NOMO-1 treated with DMSO at 0.1 percent for 48 hours (cell line): ENCODE data around the gene BPIFB3.
A peak's percentile ranks its signal among the peaks of the same experiment; 100 is the strongest.
"Not testable (repeated sequence)": the region's sequence is repeated elsewhere in the genome, so short reads cannot be mapped to it uniquely, and the experiment has no call there.

Source experiments
- DNase-seq: peaks from one replicate; lab custom pipeline; 2025; ENCODE audit not compliant: unreplicated experiment; lab: John Stamatoyannopoulos, UW

The BPIFB3 gene

DNA sequence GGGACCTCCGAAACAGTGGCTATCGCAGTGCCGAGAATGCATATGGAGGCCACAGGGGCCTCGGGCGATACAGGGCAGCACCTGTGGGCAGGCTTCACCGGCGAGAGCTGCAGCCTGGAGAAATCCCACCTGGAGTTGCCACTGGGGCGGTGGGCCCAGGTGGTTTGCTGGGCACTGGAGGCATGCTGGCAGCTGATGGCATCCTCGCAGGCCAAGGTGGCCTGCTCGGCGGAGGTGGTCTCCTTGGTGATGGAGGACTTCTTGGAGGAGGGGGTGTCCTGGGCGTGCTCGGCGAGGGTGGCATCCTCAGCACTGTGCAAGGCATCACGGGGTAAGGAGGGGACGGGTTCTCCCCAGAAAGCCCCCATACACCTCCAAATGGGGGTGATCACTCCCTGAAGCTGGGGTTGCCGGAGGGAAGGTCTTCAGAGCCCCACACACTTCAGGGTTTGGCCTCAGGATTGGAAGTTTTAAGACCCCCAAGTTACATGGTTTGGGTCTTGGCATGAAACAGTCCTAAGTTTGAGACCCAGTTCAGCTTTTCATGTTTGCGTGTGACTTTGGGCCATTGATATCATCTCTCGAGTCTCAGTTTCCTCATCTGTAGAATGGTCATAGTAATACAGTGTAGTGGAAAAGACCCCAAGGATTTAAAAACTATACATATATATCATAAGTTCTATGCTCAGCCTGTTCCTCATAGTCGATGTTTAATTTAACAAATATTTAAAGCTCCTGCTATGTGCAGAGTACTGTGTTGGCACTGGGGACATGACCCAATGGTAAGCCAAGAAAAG is 30.0 kb downstream of the BPIFB3 start:
- DNase-seq: no peak

- no peak for DNase-seq
Observed at GRCh38 chr20:33084722-33085121, 31.0 kb downstream of the BPIFB3 start.

DNA sequence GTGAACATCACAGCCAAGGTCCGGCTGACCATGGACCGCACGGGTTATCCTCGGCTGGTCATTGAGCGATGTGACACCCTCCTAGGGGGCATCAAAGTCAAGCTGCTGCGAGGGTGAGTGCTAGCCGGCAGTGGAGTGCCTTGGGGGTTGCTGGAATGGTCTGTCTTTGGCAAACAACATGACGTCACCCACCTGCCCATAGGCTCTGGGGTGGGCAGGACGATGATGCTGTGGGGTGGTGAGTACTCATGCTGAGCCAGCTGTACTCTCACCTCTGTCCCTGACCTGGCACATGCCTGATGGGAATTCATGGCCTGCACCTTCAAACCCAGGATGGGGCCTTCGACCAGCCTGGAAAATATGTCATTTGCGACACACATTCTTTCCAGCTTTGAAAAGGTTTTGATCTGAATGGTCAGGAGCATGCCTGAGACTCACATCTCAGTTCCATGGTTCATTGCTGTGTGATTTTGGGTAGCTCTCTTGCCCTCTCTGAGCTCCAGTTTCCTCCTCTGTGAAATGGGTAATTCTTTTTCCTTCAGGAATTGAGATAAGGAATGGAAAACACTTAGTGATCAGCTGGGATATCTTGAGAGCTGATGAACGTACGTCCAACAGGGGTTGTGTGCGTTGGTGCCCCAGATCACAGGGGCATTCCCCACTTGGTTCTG is 32.5 kb downstream of the BPIFB3 start:
- no peak for DNase-seq

DNA sequence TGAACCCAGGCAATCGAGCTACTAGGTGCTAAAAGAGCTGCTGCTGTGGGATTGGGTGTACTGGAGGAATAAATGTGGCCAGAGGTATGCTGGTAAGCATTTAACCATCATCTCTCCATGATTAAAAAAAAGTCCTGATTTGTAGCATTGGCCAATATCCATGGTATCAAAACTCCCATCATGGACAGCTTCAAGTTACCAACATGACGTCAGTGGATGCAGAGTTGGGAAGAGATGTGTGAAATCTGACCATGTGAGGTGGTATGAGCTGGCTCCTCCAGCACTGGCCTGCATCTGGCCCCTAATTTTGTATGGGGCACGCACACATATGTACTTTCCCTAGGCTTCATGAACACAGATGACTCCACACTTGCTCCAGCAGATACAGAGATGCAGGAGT is 37.4 kb downstream of the BPIFB3 start:
- no peak for DNase-seq

DNA sequence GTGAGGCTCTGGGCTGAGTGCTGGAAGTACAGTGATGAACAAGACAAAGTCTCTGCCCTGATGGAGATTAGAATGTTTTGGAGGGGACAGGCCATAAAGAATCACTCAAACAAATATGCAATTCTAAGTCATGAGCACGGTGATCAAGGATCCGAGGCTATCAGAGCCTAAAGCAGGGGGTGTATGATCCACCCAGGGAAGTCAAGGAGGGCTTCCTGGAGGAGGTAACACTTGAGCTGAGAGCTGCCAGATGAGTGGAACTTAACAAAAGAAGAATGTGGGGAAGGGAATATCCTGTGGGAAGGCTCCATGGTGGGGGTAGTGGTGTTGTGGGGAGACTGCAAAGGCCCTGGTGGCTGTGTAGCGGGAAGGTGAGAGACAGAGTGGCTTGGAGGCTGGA is 38.0 kb downstream of the BPIFB3 start:
- no peak for DNase-seq

GRCh38 chr20:33092361-33092760 is 38.7 kb downstream of the BPIFB3 start:
- DNase-seq: no peak

- no peak for DNase-seq
Observed at GRCh38 chr20:33093074-33093473, 39.4 kb downstream of the BPIFB3 start.

DNA sequence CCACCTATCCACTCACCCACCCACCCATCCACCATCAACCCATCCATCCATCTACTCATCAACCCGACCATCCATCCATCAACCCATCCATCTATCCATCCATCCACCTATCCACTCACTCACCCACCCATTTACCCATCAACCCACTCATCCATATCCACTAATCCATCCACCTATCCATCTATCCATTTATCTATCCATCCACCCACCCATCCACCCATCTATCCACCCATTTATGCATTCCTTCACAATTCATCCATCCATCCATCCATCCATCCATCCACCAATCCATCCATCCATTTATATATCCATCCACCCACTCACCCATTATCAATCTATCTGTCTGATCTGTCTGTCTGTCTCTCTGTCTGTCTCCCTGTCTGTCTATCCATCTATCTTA is 39.9 kb downstream of the BPIFB3 start:
- no peak for DNase-seq

GRCh38 chr20:33095249-33095648 is 41.5 kb downstream of the BPIFB3 start:
- DNase-seq: no peak

- DNase-seq: peak; percentile 57
Observed at GRCh38 chr20:33095902-33096584, 42.3 kb downstream of the BPIFB3 start.

GRCh38 chr20:33097001-33097400 is 43.3 kb downstream of the BPIFB3 start:
- no peak for DNase-seq

- DNase-seq: no peak
Observed at GRCh38 chr20:33099843-33100538, 46.3 kb downstream of the BPIFB3 start.

- DNase-seq: no peak
Observed at GRCh38 chr20:33103556-33103955, 49.9 kb downstream of the BPIFB3 start.

DNA sequence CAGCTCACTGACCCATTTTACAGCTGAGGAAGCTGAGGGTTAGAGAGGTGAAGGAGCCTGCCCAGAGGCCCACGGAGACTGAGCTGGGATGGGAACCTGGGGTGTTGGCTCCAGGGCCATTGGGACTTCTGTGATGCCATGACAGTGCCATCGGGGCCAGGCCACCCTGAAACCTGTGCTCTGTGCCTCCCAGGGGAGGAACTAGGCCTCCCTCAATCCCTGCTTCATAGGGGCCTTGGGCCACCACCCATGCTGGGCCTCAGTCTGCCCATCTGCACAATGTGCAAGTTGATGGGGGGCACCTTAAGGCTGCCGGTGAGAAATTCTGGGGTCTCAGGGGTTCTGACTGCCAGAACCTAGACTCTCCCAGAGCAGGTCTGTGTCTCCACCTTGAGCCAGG is 50.6 kb downstream of the BPIFB3 start:
- DNase-seq: no peak

GRCh38 chr20:33105316-33105924 is 51.7 kb downstream of the BPIFB3 start:
- no peak for DNase-seq

DNA sequence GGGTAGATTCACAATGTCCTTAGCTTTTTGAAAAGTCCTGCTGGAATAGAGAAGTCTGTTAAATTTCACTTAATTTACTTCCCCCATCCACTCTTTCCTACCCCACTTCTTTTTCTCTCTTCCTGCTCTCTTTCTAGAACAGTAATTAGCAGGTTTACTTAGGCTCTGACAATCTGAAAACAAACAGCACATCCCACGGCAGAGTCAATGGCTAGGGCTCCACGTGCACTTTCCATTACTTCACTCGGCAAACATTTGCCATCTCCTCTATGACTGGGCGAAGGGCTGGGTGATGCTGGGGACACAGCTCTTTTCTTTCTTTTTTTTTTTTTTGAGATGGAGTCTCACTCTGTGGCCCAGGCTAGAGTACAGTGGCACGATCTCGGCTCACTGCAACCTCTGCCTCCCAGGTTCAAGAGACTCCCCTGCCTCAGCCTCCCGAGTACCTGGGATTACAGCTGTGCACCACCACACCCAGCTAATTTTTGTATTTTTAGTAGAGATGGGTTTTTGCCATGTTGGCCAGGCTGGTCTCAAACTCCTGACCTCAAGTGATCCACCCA is 52.4 kb downstream of the BPIFB3 start:
- not testable (repeated sequence) for DNase-seq

GRCh38 chr20:33108661-33109060 is 55.0 kb downstream of the BPIFB3 start:
- no peak for DNase-seq

DNA sequence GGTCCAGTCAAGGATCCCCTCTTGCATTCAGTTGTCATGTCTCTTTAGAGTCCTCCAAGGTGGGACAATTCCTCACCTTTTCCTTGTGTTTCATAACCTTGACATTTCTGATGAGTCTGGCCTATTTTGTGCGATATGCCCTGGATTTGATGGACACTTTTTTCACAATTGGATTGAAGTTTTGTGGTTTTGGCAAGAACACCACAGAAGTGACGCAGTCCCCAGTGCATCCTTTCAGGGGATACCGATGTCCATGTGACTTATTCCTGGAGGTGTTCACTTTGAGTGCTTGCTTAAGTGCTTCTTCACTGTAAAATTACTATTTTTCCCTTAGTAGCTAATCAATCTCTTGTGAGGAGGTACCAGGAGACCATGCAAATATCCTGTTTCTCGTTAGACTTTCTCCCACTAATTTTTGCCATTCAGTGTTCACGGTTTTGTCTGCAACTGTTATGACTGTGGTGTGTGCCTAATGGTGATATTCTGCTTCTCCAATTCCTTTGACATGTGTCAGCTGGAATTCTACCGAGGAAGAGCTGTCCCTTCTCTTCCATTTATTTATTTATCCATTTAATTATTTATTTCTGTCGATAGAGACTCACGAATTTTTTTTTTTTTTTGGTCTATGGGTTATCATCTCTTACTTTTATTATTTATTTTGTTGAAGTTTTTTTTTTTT is 56.6 kb downstream of the BPIFB3 start:
- DNase-seq: no peak

GRCh38 chr20:33111306-33111705 is 57.6 kb downstream of the BPIFB3 start:
- no peak for DNase-seq
